KOPT-K1 (cell line): ENCODE measurements around the gene LRRK1.

Source experiments
- H3K27ac ChIP-seq: fragments of 200-600 bp; sonication (generic); 2 replicates; pipeline ENCODE4 v1.5.1; 2016; ENCODE audit warnings: antibody characterized with exemption, mild to moderate bottlenecking, low read depth, low read length; ENCODE audit not compliant: poor library complexity, severe bottlenecking
- H3K36me3 ChIP-seq: fragments of 200-600 bp; sonication (generic); 2 replicates; pipeline ENCODE4 v1.5.1; 2017; ENCODE audit warnings: antibody characterized with exemption, mild to moderate bottlenecking, low read length, moderate library complexity; ENCODE audit not compliant: insufficient read depth
- H3K9me3 ChIP-seq: fragments of 200-600 bp; sonication (generic); 2 replicates; pipeline ENCODE4 v1.5.1; 2017; ENCODE audit warnings: antibody characterized with exemption, low read length, mild to moderate bottlenecking; ENCODE audit not compliant: insufficient read depth, poor library complexity, severe bottlenecking

Gene LRRK1

DNA sequence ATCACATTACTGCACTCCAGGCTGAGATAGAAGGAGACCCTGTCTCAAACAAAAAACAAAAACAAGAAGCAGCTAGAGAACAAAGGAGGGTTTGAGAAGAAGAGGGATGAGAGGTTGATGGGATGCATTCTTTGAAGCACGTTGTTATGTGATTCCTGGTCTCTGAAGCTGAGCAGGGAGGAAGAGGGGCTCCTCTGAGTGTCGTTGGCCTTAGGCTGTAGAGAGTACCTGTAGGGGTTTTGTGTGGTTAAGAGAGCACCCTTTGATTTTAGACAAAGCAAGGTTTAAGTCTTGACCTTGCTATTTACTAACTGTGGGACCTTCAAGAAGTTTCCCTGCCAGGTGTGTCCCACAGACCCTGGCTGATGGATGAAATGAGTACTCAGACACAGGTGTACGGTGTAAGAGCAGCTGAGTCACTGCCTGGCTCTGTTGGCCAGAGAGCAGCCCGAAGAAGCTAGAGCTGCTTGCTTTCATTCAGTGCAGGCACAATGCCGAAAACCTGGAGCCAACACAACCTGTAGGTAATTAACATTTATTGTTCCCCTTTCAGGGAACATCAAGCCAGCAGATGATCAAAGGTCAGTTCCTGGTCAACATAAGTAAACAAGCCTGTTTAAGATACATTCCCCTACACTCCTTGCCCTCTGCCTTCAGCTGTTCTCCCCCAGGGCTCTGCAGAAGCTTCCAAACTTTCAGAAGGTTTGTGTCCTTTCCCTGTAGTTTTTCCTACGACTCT is 67.2 kb downstream of the LRRK1 start:
- Histone ChIP-seq H3K36me3 (no peaks in the 10 kb centered on the region), H3K9me3 (no peaks in the 10 kb centered on the region), H3K27ac (no peak overlapping the region)

DNA sequence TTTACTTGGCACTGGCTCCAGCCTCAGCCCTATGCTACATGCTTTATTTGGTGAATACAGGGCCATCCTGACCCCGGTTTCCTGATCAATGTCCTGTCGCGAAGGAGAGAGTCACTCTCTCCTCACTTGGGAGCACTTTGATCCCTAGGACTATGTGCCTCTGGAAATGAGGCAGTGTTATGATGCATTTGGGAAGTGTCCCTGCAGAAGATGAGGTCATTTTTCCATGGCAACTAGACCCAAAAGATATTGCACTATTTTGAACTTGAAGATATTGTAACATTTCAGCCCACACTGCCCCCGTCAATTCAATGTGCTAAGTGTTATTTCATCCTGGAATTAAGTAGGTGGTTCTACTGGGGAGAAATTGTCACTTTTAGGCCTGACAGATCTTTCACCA is 68.0 kb downstream of the LRRK1 start:
- Histone ChIP-seq H3K9me3 (no peaks in the 10 kb centered on the region), H3K36me3 (no peaks in the 10 kb centered on the region), H3K27ac (no peak overlapping the region)

DNA sequence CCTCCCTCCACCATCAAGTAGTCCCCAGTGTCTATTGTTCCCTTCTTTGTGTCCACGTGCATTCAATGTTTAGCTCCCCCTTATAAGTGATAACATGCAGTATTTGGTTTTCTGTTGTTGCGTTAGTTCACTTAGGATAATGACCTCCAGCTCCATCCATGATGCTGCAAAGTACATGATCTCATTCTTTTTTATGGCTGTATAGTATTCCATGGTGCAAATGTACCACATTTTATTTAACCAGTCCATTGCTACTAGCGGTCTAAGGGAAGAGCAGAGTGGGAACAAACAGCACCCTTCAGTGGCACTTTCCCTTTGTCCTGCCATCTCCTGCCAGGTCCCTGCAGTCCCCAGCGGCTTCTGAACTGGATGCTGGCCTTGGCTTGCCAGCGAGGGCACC is 69.1 kb downstream of the LRRK1 start:
- no peak overlapping the region for H3K27ac ChIP-seq
- no peaks in the 10 kb centered on the region for H3K36me3 ChIP-seq
- H3K9me3 ChIP-seq = no peaks in the 10 kb centered on the region

DNA sequence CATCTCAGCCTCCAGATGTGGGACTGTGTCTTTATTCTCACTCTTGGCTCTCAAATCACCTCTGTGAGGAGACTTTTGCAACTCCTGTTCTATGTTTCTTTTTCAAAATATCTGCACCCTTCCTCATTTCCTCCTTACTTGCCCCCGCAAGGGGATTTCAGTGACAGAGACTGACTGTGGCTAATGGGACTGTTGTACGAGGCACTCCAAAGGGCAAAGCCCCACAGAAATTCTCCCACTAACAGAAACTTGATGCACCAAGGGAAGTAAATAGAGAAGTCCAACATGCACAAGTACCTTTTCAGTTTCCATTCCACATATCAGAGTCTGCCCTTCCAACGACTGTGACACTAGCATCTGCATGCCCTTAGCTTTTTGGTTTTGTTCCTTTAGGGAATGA is 69.7 kb downstream of the LRRK1 start:
- Histone ChIP-seq H3K27ac (no peak overlapping the region), H3K9me3 (no peaks in the 10 kb centered on the region), H3K36me3 (no peaks in the 10 kb centered on the region)

DNA sequence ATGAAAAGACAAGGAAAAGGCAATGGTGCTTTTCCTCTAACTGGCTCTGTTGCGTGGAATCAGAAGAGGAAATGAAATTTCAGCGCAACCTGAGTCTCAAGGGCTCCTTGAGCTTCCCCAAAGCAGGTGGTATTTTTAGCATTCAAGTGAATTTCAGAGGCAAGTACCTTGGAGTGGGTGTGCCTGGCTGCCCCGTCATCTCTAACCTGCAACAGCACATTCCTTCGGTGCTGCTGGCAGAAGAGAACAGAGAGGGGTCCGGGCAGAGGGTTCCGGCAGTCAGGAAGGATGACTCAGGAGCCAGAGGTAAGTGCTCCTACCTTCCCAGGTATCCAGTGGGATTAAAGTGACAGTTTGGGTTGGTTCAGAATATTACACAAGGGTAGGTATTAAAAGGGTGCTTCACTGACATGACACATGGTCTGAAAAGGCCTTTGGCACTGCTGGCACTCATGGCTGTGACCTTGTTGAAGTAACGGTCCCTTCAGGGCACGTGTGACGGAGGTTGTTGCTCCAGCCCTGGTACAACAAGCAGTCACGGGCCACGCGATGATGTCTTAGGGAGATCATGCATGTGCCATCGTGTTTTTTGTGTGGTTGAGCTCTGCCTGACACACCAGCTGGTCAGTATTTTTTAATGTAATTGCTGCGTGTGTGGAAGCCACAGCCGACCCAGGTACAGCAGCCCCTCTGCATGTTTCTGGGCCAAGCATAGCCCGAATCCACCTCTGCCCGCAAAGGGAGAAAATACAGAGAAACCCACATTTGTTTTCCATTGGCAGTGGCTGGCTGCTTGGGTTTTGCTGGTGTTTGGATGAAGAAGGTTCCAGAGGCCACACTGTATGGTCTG is 75.7 kb downstream of the LRRK1 start:
- Histone ChIP-seq H3K36me3 (no peaks in the 10 kb centered on the region), H3K27ac (no peak overlapping the region)

DNA sequence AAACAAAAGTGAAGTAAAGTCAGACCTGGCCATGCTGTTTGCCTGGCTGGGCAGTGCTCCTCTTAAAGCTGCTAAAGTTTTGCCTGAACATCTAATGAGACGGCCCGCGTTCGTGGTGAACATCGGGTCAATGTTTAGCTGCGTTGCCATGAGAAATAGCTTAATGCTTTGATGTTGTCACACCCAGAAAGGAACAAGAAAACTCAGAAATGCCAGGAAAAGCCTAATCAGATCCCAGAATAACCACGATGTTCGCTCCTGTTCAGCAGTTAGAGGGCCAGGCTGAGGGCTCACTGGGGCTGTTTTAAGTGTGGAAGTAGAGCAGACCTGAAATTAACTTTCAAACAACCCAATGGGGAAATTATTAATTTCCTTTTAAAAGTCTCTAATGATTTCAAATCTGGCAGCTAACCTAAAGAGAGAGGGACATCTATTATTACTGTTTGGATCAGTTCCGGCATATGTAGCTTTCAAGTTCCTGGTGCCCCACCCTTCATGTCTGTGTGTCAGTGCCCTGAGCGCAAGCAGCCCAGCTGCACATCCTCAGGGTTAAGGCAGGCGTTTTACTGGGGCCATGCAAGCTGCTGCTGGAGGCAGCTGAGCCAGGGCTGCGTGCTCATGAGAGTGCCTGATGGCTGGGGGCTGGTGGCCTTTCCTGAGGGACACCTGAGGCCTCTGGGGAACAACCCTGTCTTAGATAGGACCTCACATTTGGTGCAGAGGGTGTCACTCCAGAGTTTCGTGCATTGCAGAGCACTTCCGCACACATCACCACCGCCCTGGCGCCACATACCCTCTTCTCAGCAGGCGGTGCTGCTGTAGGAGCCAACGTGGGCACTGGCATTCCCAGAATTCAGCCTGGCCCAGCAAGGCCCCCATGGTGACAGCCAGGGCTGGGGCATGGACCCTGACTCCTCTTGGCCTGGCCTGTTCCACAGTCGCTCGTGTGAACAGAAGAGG is 76.6 kb downstream of the LRRK1 start:
- Histone ChIP-seq H3K36me3 (no peaks in the 10 kb centered on the region), H3K9me3 (no peaks in the 10 kb centered on the region), H3K27ac (no peak overlapping the region)

More for the DNA sequence above, 75.7 kb downstream of the LRRK1 start:
- no peaks in the 10 kb centered on the region for H3K9me3 ChIP-seq

DNA sequence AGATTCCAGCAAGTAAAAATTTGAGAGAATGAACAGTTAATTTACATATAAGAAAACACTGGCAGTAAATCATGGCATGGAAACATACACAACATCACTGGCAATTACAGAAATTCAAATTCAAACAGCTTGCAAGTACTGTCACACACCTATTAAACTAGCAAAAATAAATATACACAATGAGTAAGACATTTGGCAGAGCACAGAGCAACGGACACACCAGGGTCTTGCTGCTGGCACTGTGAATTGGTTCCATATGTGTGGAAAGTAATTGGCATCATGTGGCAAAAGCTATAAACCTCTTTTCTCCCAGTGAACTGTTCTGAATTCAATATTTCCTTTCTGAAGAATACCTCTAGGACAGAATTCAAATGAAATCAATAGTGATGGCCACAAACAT is 78.3 kb downstream of the LRRK1 start:
- Histone ChIP-seq H3K36me3 (no peaks in the 10 kb centered on the region), H3K9me3 (no peaks in the 10 kb centered on the region), H3K27ac (no peak overlapping the region)

DNA sequence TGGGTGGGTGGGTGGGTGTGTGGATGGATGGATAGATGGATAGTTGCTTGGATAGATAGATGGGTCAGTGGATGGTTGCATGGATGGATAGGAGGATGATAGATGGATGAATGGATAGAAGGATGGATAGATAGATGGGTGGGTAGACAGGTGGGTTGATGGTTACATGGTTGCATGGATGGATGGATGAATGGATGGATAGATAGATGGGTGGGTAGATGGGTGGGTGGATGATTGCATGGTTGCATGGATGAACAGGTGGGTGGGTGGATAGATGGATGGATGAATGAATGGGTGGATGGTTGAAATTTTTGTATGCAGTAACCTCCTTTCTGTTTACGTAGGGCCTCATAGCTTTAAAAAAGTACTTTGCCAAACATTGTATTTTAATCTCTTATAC is 79.5 kb downstream of the LRRK1 start:
- Histone ChIP-seq H3K27ac (no peak overlapping the region), H3K36me3 (no peaks in the 10 kb centered on the region), H3K9me3 (no peaks in the 10 kb centered on the region)

DNA sequence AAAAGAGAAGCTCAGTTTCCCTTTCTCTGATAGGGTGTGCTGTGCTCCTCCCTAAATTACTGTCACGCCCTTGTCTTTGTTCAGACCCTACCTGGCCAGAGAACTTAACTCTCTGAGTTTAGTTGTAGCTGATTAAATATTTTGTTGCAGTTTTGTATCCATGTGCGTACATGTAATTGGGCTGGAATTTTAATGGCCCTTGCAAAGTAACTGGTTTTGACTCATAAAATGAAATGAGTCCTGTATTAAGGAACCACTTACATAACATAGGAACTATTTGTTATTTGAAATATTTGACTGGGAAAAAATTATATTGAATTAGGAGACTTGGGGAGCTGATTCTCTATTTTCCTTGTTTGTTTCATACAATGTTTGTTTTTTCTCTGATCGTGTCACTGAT is 80.2 kb downstream of the LRRK1 start:
- no peaks in the 10 kb centered on the region for H3K9me3 ChIP-seq
- no peaks in the 10 kb centered on the region for H3K36me3 ChIP-seq
- H3K27ac ChIP-seq = no peak overlapping the region

DNA sequence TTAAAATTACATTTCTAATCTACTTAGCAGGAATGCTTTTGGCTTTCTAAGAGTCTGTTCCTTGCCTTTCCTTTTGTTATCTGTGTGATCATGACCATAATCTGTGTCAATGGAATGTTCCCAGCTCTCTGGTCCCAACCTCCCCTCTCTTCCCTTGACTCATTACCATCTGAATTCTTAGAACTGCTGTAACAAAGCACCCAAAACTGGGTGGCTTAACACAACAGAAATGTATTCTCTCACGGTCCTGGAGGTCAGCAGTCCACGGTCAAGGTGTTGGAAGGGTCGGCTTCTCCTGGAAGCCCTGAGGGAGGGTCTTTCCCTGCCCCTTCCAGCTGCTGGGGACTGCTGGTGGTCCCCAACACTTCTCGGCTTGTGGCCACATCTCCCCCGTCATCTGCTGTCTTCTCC is 81.1 kb downstream of the LRRK1 start:
- Histone ChIP-seq H3K9me3 (peaks cover 6% of the 10 kb centered on the region), H3K36me3 (no peaks in the 10 kb centered on the region), H3K27ac (no peak overlapping the region)

DNA sequence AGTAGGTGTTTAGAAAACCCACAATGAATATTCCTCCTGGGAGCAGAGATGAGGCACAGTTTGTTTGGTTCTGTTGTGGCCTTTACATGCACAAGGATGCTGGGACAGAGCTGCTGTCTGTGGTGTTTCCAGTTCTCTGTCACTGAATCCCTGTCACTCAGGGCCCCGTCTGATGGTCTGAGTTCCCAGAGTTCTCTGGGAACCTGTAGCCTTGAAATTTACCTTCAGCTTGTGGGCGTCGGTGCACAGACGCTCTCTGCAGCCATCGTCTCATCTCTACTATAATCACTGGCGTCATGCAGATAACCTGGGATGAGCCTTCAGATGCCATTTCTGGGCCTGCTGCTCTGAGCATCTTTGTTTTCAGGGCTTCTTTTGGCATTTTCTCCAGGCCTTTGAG is 81.9 kb downstream of the LRRK1 start:
- Histone ChIP-seq H3K9me3 (peaks cover 10% of the 10 kb centered on the region), H3K36me3 (no peaks in the 10 kb centered on the region), H3K27ac (no peak overlapping the region)

DNA sequence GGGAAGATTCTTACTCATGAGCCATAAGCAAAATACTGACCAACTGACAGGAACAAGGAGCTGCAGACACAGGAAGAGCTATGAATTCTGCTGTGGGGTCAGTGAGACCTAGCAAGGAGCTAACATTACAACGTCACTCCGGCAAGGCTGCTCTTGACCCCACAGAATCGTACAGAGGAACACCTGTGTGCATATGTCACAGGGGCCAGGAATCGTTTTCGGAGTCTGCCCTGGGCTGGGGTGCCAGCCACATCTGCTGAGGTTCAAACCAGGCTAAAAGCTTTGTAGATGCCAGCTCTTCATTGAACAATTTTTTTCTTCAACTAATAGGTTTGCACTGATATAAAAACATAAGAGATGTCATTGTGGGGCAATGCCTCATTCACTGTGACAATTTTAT is 82.6 kb downstream of the LRRK1 start:
- no peak overlapping the region for H3K27ac ChIP-seq

DNA sequence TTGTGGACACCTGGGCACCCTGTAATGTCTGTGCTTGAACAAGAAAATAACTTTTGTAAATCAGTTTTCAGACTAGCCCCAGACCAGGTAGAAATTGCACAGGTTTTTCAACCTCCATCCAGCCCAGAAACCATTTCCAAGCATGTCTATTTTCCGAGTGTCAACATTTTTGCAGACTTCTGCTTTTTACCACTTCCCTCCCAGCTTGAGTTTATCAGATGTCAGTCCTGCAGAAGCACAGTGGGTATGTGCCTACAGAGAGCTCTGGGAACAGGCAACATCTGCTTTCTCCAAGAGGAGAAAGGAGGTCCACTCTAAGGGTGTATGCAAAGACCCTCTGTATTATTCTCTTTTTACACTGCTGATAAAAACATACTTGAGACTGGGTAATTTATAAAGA is 83.9 kb downstream of the LRRK1 start:
- H3K27ac ChIP-seq = no peak overlapping the region
- peaks cover 10% of the 10 kb centered on the region for H3K9me3 ChIP-seq
- H3K36me3 ChIP-seq = no peaks in the 10 kb centered on the region

More for the DNA sequence above, 82.6 kb downstream of the LRRK1 start:
- H3K36me3 ChIP-seq = no peaks in the 10 kb centered on the region
- peaks cover 10% of the 10 kb centered on the region for H3K9me3 ChIP-seq

DNA sequence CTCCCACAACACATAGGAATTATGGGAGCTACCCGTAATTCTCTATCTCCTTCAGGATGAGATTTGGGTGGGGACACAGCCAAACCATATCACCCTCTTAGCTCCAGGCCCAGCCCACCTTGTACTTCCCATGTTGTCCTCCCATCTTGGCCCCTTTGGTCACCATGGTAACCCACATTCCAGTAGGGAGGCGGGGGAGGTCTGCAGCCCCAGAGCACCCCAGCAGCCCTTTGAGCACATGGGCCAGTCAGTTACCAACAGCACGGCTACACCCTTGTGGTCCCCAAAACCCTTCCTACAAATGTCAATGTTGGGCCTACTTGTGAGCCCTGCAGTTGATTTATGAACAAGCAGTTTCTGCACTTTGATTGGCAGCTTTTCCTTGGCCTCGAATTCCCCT is 84.5 kb downstream of the LRRK1 start:
- Histone ChIP-seq H3K36me3 (no peaks in the 10 kb centered on the region), H3K9me3 (peaks cover 10% of the 10 kb centered on the region), H3K27ac (no peak overlapping the region)

DNA sequence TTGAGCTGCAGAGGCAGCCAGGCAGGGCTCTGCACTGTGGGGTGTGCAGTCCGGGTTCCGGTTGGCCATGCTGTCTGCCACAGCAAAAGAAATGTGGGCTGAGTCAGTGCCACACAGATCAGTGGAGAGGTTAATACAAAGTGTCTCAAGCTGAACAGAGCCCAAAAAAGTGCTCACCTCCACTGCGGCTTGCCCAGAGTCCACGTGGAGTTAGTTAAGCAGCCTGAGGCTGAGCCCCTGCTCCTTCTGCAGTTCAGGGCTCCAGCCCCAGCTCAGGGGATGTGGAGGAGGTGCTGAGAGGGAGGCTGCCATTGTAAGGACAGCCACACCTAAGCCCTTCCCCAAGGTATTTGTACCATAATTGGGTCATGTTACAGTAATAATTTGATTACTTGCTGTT is 85.3 kb downstream of the LRRK1 start:
- Histone ChIP-seq H3K36me3 (no peaks in the 10 kb centered on the region), H3K9me3 (peaks cover 10% of the 10 kb centered on the region), H3K27ac (no peak overlapping the region)
